ENCODE measurements around the gene FXN. TPM values are rescaled to one million over a fixed set of nuclear protein-coding genes. Genes with fewer than 3 reads are reported as not detected.
A peak's percentile ranks its signal among the peaks of the same experiment; 100 is the strongest.

Gene FXN
- total RNA-seq, 6 donors from 2014 or later: 1.8 to 16.5 (median 9.0) TPM

- Histone ChIP-seq H3K36me3 (no peaks in the 10 kb centered on the region), H3K4me1 (no peaks in the 10 kb centered on the region), H3K9me3 (no peaks in the 10 kb centered on the region), H3K4me3 (no peak overlapping the region), H3K27ac (no peak overlapping the region), H3K27me3 (no peaks in the 10 kb centered on the region)
- no peak for ATAC-seq (ENCODE audit: low FRiP score in 2 of 2)
- TF ChIP-seq POLR2AphosphoS5 (IDR thresholded peaks at IDR 0.05) (no peak), CTCF (IDR thresholded peaks at IDR 0.05) (no peak), EP300 (IDR thresholded peaks at IDR 0.05) (no peak), POLR2A (IDR thresholded peaks at IDR 0.05) (no peak)
- no peak for DNase-seq
- WGBS, 2 donors: 48 to 69% methylated on average over 5 of the region's 5 CpGs
These were observed 41.0 kb downstream of the FXN start for GRCh38 chr9:69076550-69076949.

GRCh38 chr9:69078069-69078468 lies 42.5 kb downstream of the FXN start:
- 47 to 65% methylated on average over 2 of the region's 2 CpGs for WGBS, 2 donors
- H3K9me3 ChIP-seq: no peaks in the 10 kb centered on the region
- H3K4me1 ChIP-seq: no peaks in the 10 kb centered on the region
- TF ChIP-seq EP300 (IDR thresholded peaks at IDR 0.05) (no peak), POLR2AphosphoS5 (IDR thresholded peaks at IDR 0.05) (no peak), CTCF (IDR thresholded peaks at IDR 0.05) (no peak), POLR2A (IDR thresholded peaks at IDR 0.05) (no peak)
- H3K27me3 ChIP-seq: no peaks in the 10 kb centered on the region
- H3K27ac ChIP-seq: no peak overlapping the region
- H3K4me3 ChIP-seq: no peak overlapping the region
- ATAC-seq (ENCODE audit: low FRiP score in 2 of 2) (no peak), DNase-seq (no peak)
- H3K36me3 ChIP-seq: no peaks in the 10 kb centered on the region

DNA sequence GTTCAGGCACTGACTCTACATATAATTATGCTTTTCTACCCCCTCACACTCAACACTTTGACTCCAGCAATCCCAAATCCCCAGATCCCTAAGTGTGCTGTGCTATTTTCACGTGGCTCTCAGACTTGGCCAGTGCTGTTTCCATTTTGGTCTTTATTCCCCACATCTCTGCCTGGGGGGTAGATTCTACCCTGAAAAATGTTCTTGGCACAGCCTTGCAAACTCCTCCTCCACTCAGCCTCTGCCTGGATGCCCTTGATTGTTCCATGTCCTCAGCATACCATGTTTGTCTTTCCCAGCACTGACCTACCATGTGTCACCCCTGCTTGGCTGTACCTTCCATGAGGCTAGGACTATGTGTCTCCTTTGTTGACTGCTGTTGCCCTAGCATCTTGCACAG lies 43.0 kb downstream of the FXN start:
- no peaks in the 10 kb centered on the region for H3K36me3 ChIP-seq
- WGBS, 2 donors: 0 to 41% methylated on average over 1 of the region's 1 CpG
- TF ChIP-seq POLR2AphosphoS5 (IDR thresholded peaks at IDR 0.05) (peak in 1 of 2 donors; percentile 36), EP300 (IDR thresholded peaks at IDR 0.05) (no peak), CTCF (IDR thresholded peaks at IDR 0.05) (no peak)
- no peaks in the 10 kb centered on the region for H3K4me1 ChIP-seq
- no peak for DNase-seq
- no peaks in the 10 kb centered on the region for H3K27me3 ChIP-seq
- H3K9me3 ChIP-seq: no peaks in the 10 kb centered on the region
- H3K27ac ChIP-seq: no peak overlapping the region
- no peak overlapping the region for H3K4me3 ChIP-seq
- ATAC-seq (ENCODE audit: low FRiP score in 2 of 2): peak; percentile 53 to 82

GRCh38 chr9:69079186-69079585 lies 43.6 kb downstream of the FXN start:
- Histone ChIP-seq H3K4me3 (no peak overlapping the region), H3K9me3 (no peaks in the 10 kb centered on the region), H3K4me1 (no peaks in the 10 kb centered on the region), H3K36me3 (no peaks in the 10 kb centered on the region), H3K27ac (no peak overlapping the region), H3K27me3 (no peaks in the 10 kb centered on the region)
- ATAC-seq (ENCODE audit: low FRiP score in 2 of 2) (no peak), DNase-seq (no peak)
- TF ChIP-seq CTCF (IDR thresholded peaks at IDR 0.05) (no peak), EP300 (IDR thresholded peaks at IDR 0.05) (no peak), POLR2A (IDR thresholded peaks at IDR 0.05) (no peak)

DNA sequence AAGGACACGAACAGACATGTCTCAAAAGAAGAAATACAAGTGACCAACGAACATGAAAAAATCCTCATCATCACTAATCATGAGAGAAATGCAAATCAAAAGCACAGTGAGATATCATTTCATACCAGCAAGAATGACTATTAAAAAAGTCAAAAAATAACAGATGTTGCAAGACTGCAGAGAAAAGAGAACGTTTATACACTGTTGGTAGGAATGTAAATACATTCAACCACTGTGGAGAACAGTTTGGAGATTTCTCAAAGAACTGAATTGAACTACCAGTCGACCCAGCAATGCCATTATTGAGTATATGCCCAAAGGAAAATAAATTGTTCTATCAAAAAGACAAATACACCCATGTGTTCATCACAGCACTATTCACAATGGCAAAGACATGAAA lies 45.7 kb downstream of the FXN start:
- ATAC-seq (ENCODE audit: low FRiP score in 2 of 2): no peak
- no peak for DNase-seq
- Histone ChIP-seq H3K4me1 (peaks cover 0 to 9% (median 3%) of the 10 kb centered on the region in 4 donors), H3K27ac (no peak overlapping the region), H3K4me3 (no peak overlapping the region), H3K36me3 (no peaks in the 10 kb centered on the region), H3K9me3 (no peaks in the 10 kb centered on the region), H3K27me3 (no peaks in the 10 kb centered on the region)
- TF ChIP-seq POLR2AphosphoS5 (IDR thresholded peaks at IDR 0.05): no peak
- TF ChIP-seq CTCF (IDR thresholded peaks at IDR 0.05): no peak
- TF ChIP-seq EP300 (IDR thresholded peaks at IDR 0.05): no peak
- no peak for TF ChIP-seq POLR2A (IDR thresholded peaks at IDR 0.05)
- WGBS, 2 donors: 74 to 81% methylated on average over 4 of the region's 4 CpGs
